Measurements from ENCODE around the gene FAM13A.

Gene FAM13A

DNA sequence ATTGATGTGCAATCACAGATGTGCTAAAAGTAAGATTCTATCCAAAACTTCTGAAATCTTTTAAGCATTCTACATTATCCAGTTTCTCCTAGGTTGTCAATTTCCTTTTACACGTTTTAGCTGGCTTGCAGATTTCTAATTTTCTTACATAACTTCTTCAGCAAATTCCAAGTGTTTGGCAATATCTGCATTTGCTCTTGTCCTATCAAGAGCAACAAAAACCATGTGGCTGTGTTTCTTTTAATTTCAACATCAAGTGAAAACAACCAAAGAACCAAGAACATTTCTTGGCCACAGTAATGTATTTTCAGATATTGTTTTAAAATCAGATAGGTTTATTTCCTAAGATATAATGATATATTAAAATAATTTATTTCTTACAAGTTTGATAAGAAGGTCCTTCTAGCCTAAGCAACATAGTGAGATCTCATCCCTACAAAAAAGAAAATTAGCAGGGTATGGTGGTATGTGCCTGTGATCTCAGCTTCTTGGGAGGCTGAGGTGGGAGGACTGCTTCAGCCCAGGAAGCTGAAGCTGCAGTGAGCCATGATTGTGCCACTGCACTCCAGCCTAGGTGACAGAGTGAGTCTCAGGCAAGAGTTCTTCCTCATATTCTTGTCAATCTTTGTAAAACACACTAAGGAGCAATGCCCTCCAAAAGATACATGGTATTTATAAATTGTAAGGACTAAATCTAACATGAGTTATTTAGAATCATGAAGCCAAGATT lies 228.0 kb downstream of the FAM13A start:
- DNase-seq, result no peak

DNA sequence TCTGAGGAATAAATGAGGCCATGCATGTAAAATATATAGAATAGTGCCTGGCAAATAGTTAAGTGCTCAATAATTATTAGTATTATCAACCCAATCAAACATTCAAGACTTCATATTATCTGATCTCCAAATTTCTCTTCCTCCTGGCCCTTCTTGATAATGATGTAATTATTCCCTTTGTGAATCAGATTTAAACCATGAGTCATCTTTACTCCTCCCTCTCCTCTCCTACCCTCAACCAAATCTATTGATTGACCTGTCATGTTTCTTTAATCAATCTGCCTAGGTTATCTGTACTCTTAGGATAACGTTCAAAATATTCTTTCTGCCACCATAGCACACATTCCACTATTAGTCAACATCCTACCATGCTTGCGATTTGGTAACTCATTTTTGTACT lies 229.5 kb downstream of the FAM13A start:
- no peak for DNase-seq

DNA sequence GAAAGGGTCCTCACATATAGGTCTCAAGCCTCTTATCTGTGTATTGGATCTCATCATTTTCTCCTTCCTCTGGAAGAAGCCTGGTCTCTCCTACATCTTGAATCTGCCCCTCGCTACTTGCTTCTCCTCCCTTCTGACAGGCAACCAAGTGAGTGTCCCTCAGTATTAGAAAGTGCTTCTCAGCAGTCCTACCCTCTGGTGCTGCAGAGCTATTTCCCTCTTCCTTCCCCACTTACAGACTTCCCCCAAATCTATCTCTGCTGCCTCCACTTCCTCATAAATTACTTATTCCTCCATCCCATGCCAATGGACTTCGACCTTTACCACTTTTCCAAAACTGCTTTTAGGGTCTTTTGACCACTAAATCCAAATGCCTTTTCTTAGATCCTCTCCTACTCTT lies 230.2 kb downstream of the FAM13A start:
- no peak for DNase-seq

DNA sequence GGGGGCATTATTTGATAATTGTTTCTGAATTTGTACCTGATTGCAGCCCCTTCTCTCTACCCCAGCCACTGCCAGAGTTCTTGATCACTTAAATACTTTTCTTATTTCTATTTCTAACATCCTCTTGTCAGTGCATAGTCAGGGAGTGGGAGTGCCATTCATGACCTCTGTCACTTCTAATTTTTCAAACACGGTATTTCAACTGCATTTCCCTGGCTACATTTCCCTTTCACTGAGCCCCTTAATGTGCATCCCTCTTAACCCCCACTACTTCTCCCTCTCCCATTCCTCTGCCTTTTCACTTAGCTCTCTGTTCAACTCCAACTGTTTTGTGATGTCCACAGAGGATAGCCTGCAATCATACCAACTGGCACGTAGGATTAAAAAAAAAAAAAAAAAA lies 231.1 kb downstream of the FAM13A start:
- no peak for DNase-seq

DNA sequence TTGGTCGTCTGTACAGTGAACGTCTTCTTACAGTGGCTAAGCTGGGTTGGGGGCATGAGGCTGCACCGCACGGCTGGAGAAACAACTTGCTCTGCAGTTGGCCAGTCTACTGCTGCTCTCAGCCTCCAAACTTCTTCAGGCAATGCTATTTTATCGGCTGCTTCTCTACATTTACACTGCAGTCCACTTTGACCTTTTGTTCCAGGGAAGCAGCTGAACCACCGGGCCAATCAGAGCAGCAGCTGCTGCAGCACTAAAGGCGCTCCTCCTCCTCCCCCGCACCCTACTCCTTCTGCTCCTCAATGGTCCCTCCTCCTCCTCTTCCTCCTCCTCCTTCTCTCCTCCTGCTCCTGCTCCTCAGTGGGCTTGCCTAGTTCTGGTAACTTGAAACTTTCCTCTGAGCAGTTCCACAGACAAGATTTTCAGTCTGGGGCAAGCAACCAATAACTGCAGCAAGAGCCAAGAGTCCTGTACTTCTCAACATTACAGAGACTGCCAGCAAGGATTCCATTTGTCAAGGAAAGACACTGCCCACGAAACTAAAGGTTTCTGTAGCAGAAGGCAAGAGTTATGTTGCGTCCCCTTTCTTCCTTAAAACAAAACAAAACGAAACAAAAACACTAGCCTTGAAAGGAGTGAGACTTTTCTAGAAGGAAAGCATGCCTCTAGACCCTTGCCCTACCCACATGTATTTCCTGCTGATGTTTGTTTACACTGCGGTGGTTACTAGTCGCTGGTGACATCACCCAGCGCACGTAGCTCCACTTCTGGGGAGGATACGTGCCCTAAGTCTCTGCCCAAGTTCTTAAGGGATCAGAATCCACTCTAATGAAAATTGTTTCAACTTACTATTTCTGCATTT lies 233.7 kb downstream of the FAM13A start:
- DNase-seq, result peak; percentile 23

DNA sequence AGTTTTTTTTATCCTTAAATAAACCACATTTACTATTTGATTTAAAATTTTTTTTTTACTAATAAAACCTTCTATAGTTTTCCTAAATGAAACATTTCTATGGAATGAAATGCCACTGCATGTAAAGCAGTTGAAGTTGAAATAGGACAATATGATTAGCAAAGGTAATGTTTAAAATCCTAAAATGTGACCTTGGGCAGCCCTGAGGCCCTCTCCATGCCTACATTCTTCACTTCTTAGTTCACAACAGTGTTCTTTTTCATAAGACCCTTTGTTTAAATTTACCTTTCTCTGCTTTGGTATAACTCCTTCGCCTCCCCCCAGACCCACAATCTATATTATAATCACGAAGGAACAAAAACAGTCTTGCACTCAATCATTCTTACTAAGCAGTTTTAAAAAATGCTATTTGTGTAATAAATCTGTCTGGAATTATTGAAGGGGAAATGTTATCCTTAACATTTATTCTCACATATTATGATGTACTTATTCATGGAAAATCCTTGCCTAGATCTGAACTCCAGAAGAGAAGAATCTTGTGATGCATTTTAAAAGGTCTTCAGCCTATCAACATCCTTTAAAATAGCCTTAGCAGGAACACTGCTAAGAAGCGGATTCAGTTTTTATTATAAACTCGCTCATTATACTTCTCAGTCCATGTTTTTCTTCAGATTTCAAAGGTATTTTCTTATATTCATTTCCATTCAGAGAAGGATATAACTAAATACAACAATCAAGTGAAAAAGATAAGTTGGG lies 234.8 kb downstream of the FAM13A start:
- DNase-seq, result no peak

DNA sequence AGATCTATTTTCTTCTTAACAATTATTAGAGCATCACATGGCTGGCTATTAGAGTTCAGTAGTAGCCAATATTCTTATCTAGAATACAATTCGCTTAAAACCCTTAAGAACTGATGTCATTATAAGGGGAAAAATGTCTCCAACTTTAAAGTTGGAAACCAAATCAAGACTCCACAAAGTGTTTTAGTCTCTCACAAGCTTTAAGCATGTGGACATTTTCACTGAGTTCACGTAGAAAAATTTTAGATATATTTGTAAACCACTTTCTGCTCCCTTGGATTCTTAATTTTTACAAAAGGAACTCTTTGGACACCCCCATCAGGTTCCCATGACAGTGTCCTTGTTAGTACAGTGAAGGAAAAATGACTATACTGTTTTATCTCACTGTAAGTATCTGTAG lies 235.5 kb downstream of the FAM13A start:
- DNase-seq, result no peak

DNA sequence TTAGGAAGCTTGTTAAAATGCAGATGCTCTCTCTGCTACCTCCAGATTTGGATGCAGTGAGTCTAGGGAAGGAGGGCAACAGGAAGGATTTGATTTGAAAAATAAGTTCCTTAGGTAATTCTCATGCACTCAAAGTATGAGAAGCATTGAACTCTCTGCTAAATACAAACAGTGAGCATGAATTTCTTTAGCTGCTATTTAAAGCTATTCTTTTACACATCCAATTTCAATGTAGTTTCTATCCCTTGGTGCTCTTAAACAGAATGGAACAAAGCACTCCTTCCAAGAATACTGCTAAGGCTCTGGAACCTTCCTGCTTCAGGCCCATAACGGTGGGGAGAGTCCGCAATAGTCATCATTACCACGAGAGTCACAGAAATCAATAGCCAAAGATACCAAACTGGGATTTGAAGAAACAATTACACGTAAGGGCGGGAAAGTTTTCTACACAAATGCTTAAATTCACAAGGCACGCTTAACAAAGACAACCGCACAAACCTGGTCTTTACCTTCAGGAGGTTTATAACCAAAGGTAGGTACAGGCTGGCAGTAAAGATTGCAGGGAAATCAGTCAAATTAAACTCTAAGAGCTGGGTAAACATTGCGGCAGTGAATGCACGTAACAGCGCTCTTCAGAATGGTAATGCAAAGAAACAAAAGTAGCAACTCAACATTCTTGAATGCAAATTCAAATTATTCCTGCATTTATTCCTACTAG lies 236.1 kb downstream of the FAM13A start:
- DNase-seq, result no peak

DNA sequence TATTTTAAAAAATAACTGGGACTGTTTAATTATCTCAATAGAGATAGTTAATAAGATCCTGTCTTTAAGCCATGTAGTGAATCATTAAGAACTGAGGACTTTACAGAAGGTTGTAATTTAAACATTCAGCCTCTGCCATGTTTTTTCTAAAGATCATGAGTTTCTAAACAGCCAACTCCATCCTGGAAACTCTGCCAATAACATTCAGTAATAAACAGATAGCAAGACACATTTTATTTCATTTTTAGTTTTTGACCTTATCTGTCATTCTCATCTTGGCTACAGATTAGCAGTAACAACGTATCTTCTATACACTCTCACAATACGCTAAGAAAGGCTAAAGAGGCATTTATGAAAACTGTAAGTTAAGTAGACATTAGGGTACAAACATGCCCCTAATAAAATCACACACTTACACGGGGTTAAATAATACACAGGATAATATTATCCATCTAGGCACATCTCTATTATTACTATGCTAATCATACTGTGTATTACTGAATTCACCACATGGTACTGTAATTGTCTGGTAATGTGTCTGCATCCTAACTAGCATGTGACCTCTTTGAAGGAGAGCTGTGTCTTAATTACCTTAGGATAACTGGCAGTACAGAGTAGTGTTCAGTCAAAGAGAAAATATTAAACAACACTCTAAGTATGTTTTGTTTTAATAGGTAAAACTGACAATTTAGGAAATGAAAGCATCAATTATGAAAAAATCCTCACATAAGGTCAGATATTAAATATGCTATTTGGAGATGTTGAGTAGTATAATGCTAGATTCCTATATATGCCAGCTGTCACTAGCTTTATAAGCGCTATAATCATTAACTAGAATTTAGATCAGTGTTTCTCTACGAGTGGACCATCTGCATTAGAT lies 236.9 kb downstream of the FAM13A start:
- DNase-seq, result no peak

DNA sequence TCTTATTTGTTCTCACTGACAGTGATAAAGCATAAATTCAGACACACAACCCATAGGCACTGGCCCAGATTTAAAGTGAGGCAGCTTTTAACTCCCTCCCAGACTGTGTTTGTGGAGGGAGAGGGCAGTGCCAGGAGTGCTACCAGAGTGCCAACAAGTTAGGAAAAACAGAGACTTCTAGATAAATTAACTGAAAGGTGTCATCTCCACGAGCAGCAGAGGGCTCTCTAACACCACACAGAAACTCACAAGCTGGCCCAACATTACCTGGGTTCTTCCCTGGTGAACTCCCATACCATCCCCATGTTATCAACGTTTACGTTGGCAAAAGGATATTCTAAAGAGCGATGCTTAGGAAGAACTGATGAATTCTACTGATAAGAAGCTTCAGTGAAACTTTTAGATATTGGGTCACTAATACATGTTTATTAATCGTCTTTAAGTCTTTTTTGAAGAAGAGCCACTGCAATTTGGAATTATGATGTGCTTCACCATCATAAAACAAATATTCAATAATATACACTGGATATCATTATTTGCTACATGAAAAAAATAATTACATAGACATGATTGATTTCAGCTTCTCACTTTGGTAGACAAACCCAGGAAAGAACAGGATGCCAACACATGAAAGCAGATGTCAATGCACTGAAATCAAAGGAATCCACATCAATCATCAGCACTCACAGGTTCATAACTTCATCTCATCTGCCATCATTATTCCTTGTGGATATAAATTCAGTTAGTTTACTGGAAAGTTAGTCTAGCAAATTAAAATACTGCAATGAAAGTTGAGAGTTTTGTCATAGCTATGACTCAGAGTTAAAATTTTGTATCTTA lies 238.1 kb downstream of the FAM13A start:
- DNase-seq, result peak; percentile 25

DNA sequence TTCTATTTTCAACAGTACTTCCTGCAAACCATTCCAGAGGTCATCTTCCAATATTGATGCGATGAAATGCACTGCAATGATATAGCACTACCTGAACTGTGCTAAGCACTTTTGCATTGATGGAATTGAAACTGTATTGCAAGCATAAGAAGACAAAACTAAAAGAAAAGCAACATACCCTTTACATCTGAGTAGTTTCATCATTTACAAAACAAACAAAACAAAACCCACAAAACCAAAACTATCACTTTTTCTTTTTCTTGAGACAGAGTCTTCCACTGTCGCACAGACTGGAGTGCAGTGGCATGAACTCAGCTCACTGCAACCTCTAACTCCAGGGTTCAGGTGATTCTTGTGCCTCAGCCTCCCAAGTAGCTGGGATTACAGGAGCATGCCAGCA lies 239.2 kb downstream of the FAM13A start:
- no peak for DNase-seq

DNA sequence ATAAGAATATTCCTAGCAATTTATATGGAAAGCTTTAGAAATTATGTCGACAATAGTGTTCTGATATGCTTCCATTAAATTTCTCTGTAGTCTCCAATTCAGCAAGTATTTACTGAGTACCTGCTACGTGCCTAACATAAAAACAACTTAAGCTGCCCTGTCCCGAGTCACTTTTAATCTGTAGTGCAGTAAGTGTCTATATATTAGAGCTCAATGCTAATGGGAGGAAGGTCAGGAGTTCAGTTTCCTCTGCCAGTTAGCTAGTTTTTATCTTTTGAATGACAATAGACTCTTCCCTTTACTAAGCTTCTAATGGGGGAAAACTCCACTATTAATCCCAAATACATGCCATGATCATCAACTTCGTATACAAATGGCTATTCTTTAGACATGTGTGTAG lies 240.6 kb downstream of the FAM13A start:
- DNase-seq, result no peak

DNA sequence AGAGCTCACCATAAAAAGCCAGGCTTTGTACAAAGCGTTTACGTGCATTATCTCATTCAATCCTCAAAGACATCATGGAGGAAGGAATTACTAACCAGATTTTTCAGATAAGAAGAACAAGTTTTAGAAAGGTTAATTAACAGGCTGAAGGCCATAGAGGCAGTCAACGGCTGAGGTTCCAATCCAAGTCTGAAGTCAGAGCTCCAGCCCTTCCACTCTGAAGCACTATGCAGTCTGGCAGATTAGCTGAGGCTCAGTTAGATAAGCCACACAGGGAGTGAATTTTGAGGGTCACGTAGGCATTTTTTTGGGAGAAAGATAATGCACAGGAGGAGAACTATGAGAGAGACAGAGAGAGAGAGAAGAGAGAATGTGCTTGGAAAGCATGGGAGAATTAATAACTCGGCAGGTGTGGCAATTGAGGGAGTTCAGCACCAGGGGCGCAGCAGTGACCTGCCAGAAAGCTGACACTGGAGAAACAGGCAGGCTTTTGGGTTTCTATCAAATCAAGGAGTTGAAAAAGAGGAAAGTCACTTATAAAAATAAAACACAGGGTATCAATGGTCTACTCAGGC lies 242.9 kb downstream of the FAM13A start:
- DNase-seq, result no peak

DNA sequence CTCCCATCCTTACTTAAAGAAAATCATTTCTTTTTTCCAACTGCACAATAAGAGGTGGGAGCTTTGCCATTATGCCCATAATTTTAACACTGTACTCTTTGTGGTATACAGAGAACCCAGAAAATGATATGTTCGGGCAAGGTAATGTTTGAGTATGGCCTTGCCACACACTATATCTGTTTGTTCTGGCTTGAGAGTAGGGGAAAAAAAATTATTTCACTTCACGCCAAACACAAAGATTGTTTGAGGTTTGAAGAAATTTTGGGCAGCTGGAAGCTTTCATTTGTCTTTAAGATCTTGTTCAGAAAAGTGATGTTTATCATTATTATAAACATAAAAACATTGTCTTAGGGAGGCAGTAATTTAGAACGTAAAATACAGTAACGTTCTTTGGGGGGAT lies 244.0 kb downstream of the FAM13A start:
- no peak for DNase-seq

DNA sequence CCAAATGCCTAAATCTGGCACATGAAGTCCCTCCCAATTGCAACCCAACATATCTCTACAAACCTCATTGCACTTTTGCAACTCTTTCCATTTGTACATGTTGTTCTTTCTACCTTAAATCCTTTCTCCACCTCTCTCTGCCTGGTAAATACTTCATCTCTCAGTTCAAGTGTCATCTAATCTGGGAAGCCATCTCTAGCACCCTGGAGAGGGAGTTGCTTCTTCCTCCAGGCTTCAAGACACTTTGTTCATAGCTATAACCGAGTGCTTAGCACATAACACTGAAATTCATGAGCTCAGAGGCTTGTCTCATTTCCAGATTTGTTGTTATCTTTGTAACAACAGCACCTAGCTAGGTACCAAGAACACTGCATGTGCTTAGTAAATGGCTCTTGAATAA lies 244.6 kb downstream of the FAM13A start:
- DNase-seq, result no peak

DNA sequence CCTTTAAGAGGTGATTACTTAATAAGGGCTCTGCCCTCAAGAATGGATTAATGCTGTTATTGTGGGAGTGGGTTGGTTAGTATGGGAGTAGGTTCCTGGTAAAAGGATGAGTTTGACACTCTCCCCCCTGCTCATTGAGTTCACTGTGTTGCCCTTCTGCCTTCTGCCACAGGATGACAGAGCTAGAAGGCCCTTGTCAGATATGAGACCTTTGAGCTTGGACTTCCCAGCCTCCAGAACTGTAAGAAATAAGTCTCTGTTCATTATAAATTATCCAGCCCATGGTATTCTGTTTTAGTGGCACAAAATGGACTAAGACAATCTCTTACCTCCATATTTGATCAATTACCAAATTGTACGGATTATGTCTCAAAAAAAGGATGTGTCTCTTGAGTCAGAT lies 245.1 kb downstream of the FAM13A start:
- DNase-seq, result no peak

DNA sequence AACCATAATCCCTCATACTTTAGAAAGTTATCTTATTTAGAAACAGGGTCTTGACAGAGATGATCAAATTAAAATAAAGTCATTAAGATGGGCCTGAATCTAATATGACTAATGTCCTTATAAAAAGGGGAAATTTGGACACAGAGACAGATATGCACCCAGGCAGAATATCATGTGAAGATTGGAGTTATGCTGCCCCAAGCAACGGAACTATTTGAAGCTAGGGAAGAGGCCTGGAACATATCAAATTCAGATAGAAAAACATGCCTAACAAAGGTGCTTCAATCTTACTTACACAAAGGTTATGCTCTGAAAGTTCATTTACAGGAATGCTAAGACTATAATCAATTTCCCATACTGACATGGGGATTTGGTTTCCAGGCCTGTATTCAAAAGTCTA lies 246.7 kb downstream of the FAM13A start:
- DNase-seq, result no peak

DNA sequence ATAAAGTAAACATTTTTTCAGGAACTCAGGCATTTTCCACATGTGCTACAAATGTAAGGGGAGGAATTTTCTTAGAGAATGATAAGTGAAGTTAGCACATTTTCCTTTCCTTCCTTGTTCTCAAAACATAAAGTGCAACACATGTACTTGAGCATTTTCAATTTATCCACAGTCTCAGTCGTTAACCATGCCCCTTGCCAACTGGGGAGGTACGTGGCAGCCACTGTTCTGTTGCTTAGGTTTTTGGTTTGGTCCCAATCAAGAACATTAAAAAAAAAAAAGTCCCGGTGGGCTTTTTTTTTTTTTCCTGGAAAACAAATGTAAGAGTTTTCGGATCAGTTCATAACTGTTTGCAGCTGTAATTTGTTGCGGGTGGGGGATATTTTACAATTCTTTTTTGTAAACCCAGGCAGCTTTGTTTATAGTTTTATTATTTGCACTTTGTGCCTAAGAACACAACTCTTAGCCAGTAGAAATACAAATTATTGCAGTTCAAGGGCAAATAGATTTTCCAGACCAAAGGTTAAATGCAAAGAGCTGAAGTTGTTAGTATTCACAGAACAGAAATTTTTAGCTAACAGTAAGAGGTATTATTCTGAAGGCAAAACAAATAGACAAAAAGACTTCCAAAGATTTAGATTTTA lies 247.3 kb downstream of the FAM13A start:
- DNase-seq, result no peak

DNA sequence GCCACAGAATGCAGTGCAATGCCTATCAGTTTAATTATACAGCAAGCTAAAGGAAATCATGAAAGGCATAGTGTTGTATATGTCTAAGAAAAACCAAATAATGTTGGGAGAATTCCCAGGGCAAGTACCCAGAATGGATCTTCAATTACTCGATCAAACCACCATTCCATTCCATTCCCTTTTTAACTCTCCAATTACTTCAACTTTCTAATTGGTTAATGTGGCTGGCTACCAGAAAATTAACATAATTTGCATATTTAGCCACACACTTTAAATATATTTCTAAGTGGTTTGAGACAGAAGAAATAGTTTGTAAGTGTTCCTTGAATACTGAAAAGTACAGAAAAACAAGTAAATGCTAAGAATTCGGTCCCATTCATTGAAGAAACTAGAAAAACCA lies 247.9 kb downstream of the FAM13A start:
- no peak for DNase-seq

DNA sequence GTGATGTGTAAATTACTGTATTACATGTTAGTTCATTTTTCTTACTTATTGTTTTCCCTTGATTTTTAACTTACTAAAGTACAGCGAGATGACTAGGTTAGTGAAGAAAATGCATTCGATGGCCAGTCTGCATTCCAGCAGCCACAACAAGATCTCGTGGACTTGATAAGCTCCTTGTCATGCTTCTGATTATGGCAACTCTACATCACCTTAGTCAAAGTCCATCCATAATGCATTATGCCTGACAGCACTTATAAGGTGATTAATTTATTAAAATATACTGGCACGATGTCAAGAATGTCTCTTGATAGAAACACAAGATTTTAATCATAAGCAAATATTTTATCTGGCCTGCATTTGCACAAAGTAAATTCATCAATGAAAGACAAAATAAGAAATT lies 249.5 kb downstream of the FAM13A start:
- DNase-seq, result no peak
